HG03571 (cell line): ENCODE measurements around the gene LMF1.
"Not testable (repeated sequence)": the region's sequence is repeated elsewhere in the genome, so short reads cannot be mapped to it uniquely, and the experiment has no call there.

Experiments used
- ATAC-seq: cut with Tn5 transposase; IDR thresholded peaks from one replicate; pipeline ENCODE4 v1.9.1; 2021; ENCODE audit not compliant: unreplicated experiment

LMF1 gene

DNA sequence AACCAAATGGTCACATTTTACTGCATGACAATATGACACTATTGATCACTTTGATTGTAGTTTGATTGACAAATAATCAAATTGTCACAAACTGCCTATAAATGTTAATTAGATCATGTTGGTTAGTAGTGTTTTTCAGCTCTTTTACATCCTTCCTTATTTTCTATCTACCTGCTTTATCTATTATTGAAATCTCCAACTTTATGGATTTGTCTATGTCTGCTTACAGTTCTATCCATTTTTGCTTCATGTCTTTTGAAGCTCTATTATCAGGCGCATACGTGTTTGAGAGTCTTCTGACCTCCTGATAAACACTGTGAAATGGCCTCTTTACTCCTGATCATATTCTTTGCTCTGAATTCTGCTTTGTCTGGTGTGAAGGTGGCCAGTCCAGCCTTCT is 87.0 kb downstream of the LMF1 start:
- ATAC-seq = no peak

DNA sequence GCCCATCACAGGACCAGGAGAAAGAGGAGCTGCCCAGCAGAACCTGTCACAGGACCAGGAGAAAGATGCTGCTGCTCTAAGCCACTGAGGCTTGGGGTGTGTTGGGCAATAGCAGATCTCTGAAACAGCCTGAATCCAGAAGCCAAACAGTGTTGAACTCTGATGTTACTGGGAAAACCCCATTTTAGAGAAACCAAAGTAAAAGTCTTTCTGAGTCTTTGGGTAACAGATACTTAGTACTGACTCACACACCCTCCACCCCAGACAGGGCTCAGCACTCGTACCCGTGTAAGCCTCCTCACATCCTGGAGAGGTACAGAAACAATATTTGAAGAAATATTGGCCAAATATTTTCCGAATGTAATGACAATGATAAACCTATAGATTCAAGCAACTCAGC is 87.4 kb downstream of the LMF1 start:
- ATAC-seq = no peak

GRCh38 chr16:882671-883070 is 88.1 kb downstream of the LMF1 start:
- ATAC-seq = not testable (repeated sequence)

- no peak for ATAC-seq
These were observed 88.5 kb downstream of the LMF1 start for GRCh38 chr16:882256-882655.

DNA sequence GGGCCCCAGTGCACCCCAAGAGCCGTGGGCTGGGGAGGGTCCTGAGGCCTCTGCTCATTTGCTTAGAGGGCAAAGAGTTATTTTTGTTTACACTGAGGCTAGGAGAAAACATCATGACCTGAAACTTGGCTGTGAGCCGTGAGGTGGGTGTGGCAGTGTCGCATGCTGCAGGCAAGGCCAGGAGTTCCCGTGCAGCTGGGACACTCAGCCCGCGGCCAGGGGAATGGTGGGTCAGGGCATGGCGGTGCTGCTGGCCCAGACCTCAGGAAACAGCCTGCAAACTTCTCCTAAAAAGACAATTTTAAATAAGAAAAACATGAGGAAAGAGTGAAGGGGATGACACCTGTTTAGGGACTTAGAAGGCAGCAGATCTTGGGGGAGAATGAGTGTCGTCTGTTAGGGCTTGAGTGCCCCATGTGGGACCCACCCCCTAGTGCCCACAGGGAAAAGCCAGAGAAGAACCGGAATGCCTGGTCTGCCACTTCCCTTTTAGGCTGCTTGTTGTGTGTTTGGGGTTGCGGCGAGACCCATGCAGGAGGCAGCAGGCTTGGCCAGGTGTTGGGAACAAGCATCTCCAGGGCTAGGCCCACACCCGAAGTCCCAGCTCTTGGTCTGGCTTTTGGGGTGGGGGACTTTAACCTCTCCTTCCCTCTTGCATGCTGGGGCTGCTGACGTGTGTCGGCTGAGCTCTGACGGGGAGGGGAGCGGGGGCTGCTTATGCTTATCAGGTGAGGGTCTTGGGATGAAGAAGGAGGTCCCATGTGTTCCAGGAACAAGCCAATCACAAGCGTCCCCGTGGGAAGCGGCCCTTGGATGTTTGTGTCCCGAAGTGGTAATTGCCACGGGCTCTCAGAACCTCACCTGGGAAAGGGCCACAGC is 89.3 kb downstream of the LMF1 start:
- no peak for ATAC-seq

DNA sequence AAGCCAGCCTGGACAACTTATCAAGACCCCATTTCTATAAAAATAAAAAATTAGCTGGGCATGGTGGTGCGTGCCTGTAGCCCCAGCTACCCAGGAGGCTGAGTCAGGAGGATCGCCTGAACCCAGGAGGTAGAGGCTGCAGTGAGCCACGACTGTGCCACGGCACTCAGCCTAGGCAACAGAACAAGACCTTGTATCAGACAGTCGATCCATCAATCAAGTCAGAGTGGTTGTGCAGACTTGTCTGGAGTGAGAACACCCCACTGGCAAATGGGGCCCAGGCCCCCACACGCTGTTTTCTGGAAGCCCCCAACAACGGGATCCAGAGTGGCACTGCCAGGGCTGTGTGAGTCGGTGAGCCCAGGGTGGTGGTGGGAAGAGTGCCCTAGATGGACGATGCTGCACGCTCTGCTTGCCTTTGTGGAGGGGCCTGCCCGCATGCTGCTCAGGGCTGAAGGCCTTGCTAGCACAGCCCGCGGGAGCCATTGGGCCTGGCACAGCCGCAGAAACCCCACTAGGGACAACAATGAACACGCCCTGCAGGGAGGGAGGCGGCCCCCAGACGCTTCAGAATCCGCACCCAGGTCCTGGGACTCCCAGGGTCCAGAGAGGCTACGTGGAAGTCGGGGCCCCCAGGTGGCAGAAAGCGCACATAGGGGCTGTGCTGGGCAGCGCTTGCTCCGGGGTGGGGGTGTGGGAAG is 90.2 kb downstream of the LMF1 start:
- ATAC-seq = no peak

DNA sequence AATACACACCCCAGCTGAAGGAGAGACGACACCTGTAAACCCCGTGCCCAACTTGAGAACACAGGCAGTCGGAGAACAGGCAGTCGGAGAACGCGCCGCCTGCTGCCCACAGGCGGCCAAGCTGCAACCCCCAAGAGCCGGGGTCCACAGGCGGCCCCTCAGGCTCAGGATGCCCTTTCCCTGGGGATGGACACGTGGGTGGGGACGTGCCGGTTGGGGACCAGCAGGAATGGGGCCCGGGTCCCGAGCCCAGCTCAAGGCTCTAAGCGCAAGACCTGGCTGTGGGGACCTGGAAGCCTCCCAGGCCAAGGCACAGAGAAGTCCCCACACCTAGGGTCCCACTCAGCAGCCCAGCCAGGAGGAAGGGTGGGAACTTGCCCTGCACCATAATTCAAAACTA is 90.8 kb downstream of the LMF1 start:
- ATAC-seq = no peak

DNA sequence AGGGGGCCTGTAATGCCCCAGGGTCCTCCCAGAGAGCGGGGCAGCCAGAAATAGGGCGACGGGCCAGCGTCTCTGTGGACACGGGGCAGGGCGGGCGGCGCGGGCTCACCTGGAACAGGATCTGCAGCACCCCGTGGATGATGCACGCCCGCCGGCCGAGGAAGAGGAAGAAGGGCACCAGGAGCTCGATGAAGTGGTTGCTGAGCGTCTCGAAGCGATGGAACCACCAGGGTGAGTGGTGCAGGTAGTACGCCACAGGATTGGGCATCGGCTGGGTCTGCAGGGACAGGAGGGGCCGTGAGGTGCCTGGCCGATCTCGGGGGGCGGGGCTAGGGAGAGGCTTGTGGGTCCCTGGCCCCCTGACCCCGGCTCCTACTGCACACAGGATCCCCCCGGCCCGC is 91.3 kb downstream of the LMF1 start:
- no peak for ATAC-seq

DNA sequence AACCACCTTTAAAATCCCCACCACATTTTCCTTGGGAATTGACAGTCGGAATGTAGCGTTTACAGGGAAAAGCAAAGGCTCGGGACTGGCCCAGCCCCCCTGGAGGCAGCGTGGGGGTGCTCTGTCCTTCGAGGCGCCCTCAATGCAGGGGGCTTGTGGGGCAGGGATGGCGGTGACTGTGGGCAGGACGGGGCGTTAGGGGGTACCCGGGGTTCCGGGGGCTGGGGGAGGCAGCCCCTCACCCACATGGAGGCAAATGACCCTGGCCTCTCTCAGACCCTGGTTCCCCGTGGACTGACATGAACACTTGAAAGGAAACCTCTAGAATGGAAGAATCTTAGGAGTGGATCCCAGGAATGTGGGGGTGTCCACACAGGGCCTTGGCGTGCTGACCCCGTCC is 91.9 kb downstream of the LMF1 start:
- ATAC-seq = no peak

- ATAC-seq = no peak
These were observed 92.6 kb downstream of the LMF1 start for GRCh38 chr16:878072-878784.

- no peak for ATAC-seq
These were observed 93.3 kb downstream of the LMF1 start for GRCh38 chr16:877242-878071.

GRCh38 chr16:876523-877241 is 94.1 kb downstream of the LMF1 start:
- no peak for ATAC-seq

DNA sequence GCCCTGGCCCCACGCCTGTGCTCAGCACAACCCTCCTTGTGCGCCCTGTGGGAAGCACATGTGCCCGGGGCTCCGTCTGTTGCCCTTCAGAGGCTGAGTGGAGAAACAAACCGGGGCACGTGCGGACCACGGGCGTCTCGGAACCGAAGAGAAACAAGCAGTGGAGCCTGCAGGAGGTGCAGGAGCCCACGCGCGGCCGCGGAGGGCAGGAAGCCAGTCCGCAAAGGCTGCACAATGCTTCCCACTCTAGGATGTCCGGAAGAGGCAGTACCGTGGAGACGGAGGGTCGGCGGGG is 94.8 kb downstream of the LMF1 start:
- no peak for ATAC-seq

DNA sequence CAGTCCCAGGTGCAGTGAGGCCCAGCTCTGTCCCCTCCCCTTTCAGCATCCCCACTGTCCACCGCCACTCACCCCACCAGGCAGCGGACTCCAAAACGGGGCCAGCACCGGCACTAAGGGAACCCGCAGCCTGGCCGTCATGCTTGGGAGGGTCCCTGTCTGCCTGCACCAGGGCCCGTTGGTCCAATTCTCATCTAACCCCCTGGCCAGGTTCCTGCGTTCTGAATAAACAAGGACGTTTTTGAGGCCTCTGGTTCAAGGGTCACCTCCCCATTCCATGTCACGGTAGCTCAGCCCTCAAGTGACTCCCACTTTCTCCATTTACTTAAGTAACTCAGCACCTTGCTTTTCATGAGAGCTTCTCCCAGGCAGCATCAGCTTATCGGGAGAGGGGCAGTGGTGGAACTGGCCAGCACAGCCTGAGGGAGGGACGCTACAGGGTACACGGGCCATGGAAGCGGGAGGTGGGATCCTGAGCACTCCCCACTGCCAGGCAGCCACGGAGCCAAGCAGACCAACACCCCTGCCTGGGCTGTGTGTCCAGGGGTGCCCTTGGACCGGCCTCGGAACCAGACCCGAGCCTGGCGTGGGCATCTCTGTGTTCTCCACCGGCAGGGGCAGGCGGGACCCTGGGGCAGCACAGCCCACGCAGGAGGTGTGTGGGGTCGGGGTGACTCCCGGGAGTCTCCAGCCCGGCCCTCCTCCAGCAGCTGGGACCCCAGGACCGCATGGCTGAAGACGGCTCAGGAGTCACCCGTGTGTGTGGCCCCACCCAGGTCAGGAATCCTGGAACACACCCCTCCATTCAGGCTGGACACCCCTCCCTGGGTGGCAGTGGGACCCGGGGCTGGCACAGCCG is 95.4 kb downstream of the LMF1 start:
- no peak for ATAC-seq

DNA sequence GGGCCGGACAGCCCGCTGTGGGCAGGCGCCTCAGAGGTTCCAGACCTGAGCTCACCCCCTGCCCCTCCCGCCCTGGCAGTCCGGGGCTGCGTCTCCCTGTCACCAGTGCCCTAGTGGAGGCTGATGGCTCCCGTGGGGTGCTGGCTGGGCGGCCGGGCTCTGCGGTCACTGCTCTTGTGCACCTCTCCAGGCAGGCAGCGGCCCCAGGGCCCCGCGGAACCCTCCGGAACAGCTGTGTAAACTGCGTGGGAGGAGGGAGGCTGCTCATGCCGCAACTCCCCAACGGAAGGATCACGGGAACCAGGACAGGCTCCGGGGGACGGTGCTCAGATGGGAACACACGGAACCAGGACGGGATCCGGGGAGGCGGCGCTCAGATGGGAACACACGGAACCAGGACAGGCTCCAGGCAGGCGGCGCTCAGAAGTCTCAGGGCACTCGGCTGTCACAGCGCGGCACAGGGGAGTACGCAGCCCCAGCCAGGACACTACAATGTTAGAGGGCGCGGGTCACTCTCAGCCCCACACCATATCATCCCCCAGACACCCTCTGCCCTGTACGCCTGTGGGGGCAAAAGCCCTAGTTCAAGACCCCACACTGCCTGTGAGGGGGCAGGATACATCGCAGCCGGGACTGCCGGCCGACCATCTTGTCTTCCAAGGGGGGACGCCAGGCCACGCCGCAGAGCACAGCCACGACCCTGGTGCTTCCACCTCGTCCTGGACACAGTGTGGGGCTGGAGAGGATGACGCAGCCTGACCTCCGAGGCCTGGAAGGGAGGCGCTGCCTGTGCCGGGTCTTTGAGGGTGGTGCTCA is 96.2 kb downstream of the LMF1 start:
- ATAC-seq = no peak

GRCh38 chr16:873889-874288 is 96.9 kb downstream of the LMF1 start:
- ATAC-seq = no peak

- no peak for ATAC-seq
These were observed 97.5 kb downstream of the LMF1 start for GRCh38 chr16:873243-873661.

DNA sequence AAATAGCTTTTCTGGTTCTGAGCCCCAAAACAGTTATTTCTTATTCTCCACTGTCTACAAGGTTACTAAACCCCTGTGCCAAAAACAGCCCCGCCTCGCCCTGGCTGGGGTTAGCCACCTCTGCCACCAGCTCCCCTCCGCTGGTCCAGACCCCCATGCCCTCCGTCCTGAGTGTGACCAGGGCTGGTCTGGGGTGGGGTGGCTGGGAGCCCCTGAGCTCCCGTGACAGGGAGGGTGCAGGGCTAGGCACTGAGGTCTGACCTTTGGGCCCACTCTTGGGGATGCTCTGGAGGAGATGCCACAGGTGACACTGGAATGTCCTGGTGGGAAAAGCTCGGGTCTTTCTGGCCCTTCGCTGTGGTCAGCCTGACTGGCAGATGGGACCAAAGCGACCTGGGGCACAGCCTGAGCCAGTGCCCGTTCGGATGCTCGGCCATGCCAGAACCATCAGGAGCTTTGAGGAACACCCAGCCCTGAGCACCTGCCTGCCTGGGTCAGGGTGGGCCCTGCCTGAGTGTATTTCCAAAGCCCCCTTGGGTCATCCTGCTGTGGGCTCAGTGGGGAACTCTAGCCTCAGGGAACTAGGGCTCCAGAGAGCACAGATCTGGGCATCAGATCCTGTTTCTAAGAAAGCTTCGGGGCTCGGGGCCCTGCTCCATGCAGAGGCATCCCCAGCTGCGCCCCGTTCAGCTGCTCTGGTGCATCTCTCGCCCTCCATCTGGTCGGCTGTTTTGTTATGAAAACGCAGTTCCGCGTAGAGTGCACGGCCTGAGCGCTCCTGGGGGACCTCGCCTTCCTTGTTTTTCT is 98.1 kb downstream of the LMF1 start:
- ATAC-seq = no peak
